Activated CD8-positive, alpha-beta memory T cell treated with anti-CD3 and anti-CD28 coated beads, Interleukin-2, amount 50 U/mL, for 24 hours (primary cell): ENCODE measurements around the gene CNKSR2.

Source experiments
- DNase-seq: peaks from one replicate; pipeline ENCODE4 v3.0.0-alpha.2; 2020; ENCODE audit errors: extremely low read depth

Gene CNKSR2

DNA sequence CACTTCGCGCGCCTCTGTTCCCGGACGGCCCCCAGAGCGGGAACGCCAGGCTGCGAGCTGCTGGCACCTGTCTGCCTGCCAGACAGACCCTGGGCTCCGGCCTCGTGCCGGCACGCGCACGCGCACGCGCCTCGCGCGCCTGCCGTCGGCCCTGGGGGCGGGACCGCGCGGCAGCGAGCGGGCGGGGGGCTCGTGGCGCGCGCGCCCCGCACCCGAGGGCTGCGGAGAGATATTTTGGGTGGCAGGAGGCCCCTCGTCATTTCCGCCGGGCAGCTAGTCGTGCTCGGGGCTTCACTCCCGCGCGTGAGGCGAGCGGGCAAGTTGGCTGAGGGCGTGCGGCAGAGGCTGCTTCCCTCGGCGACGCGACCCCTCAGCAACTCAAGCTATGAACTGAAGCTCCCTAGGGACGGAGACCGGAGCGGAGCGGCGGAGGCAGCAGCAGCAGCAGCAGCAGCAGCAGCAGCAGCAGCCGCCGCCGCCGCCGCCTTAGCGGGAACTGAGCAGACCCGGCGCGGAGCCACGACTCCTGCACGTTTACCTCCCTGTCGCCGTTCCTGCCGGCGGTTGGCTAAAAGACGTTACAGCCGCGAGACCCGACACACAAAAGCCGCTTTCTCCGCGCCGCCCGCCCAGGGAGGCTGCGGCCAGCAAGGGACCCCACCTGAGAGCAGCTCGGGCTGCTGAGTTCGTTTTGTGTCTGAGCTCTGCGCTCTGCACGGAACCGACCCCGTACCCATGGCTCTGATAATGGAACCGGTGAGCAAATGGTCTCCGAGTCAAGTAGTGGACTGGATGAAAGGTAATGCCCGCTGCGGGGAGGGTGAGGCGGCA, at the start of gene CNKSR2:
CNKSR2 (plus strand) TSS at position 256 of the 831 bp plus-strand sequence; CDS start at position 736, 480 bp downstream.
- no peak for DNase-seq

DNA sequence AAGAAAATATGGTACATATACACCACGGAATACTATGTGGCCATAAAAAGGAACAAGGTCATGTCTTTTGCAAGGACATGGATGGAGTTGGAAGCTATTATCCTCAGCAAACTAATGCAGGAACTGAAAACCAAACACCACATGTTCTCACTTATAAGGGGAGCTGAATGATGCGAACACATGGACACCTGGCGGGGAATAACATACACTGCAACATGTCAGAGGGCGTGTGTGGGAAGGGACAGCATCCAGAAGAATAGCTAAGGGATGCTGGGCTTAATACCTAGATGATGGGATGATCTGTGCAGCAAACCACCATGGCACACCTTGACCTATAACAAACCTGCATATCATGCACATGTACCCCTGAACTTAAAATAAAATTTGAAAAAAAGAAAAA, 19.5 kb upstream of the CNKSR2 start:
- no peak for DNase-seq

DNA sequence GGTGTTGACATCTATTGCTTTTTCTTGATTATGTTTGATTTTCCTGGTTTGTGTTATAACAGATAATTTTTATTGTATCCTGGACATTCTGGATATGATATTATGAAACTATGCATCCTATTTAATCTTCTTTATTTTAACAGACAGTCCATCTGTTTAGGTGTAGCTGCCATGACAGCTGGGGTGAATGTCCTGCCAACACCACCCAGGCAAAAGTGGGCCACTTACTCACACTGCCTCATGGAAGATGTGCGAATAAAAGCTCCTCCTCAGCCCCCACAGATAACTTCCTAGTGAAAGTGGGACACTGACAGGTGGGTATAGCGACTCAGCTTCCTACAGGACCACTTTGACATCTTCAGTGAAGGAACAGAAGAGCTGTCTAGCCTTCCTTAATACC, 18.4 kb upstream of the CNKSR2 start:
- no peak for DNase-seq

DNA sequence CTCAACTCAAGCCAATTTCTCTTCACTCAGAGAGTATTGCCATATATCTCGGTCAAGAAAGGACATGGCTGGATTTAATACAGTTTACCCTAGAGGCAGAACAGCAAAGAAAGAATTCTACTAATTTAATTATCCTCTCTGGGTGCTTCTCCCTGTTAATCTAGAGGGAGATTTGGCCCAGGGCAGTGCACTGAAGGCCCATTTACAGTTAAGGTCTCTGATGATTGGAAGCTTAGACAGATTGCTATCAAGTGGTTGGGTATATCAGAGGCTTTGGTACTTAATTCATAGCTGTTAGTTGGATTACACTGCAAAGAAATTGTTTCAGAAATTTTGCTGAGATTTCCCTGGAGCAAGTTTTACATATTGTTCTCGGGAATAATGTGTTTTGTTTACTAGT, 4.6 kb upstream of the CNKSR2 start:
- DNase-seq: no peak

DNA sequence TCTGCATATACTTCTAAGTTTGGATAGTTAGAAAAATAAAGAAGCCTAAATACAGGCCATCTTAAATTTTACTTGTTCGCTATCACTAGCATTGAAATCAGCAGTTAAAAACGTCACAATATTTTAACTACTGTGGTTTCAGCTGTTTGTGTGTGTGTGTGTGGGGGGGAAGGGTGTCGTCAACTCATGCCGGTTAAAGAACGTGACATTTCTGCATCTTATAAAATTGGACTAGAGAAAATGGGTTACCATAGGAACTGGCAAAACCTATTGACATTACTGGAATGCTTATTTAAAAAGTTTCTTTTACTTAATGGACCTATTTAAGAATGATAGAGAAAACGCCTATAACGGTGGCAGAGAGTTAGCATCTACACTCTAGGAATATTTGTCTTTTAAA, 1.2 kb upstream of the CNKSR2 start:
- no peak for DNase-seq

DNA sequence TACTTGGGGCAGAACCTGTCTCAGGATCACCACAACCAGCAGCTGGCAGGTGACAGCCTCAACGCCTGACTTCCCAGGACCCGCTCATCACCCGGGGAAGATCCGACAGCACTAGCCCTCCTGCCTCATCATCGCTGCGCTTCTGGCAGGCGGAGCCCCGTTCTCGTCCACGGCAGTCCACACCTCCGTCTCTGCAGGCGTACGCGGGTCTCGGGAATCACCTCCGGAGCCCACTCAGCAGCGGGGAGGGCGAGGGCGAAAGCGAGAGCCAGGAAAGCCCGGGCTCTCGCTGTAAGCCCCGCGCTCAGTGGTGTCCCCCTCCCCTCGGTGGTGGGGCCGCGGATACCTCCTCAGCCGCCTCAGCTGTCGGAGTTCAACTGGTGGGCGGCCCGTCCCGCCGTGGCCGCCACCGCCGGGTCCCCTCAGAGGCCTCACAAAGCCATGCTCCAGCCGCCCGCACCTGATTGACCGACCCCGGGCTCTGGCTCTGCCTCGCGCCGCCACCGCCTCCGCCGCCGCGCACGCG, 518 bp upstream of the CNKSR2 start:
- no peak for DNase-seq

DNA sequence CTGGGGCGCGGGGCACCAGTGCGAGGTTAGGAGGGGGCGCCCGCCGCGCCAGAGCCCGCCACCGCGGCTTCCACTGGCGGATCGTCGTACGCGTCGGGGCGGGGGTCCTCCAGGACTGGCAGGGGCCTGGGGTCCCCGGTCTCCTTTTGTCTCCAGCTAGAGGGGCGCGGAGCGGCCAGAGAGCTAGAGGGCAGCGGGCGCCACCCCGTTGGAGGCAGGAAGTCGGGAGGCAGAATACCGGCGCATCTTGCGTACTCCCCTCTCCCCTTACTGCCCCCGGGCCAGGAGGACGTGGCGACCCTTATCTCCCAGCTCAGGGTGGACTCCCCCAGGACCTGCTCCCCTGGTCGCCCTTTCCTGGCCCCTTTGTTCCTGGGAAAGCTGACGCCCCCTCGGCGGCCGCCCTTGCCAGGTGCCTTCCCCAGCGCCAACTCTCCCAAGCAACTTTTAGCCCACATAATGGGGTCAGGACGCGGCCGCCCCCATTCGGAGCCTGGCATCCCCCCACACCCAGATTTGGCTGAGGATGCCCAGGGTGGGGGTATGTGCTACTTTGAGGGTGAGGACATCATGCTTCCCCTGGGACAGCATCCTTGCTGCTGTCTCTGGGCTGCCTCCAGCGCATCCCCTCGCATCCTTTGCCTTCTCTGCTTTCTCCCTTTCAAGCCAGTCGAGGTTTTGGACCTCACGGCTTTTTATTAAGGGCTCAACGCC, 933 bp downstream of the CNKSR2 start:
- DNase-seq: no peak

DNA sequence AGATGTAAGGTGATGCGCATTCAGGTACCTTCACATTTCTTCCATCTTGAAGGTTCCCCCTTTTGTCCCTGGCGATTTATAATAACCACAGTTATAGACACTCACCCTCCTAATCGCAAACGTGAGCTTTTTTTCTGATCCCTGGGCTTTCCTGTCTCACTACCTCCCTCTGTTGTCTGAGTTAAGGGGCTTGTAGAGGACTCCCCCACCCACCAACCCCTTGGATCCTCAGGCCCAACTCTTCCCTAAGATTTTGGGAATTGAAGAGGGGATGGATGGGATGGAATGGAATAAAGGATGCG, 1.4 kb downstream of the CNKSR2 start:
- DNase-seq: no peak

DNA sequence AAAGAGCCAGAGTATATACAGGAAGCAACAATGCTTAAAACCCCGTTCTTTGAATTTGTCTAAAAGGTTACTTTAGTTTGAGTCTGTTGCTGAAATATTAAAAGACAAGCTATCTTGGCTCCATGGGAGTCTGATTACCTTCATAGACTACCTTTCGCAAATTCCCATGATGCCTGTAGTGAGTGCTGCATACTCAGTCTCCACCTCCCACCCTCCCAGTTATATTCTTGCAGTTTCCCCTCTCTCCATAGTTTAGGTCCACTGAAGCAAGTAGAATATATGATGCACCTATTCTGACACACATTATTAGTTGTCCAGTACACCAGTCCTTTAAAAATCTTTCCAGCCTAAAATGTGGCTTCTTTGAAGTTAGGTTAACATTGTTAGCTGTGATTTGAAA, 2.4 kb downstream of the CNKSR2 start:
- DNase-seq: no peak

DNA sequence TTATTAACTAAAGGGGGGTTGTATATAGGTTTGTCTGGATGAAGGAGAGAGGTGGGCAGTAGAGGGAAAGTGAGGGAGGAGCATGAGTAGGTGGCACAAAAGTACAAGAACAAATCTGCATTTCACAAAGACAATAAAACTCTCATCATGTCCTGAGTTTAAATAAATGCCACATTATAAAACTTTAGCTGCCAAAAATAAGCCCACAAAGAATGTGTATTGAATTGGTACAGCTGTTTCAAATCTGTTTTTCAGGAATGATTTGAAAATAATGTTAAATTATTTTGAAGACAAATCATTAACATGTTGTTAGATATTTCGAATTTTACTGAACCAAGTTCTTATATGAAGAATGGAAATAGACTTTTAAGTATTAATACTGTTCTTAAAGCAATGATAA, 5.8 kb downstream of the CNKSR2 start:
- no peak for DNase-seq

DNA sequence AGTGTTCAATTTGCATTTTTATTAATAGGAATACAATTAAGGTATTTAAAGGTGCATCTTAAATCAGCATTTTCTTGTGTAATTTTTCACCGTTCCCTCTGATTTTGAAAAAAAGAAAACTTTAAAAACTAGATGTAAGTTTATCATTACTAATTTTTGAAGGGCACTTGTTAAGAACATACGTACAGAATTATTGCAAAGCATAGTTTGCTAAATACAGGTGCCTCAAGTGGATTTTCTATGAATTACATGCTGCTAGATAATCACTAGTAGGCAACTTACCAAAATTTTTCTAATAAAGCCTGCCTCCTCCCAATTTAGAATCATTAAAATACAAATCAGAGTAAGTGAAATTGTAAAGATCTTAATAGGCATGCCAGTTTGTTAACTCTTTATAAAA, 8.5 kb downstream of the CNKSR2 start:
- no peak for DNase-seq

DNA sequence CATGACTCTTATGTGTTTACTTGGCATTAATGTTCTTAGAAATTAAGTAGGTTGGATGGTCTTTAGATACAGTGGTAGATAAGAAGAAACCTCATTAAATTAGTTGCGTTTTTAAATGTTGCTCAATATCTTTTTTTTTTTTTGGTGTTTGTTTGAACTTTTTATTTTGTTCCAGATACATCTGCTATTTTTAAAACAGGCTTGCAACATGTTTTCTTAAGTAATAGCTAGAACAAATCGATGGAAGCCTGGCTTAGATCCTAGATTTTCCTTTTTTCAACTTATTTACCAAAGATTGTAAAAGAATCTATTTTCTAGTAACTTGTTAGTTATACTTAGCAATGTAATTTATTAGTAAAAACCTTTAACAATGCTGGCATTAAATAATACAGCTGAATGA, 9.3 kb downstream of the CNKSR2 start:
- DNase-seq: no peak

DNA sequence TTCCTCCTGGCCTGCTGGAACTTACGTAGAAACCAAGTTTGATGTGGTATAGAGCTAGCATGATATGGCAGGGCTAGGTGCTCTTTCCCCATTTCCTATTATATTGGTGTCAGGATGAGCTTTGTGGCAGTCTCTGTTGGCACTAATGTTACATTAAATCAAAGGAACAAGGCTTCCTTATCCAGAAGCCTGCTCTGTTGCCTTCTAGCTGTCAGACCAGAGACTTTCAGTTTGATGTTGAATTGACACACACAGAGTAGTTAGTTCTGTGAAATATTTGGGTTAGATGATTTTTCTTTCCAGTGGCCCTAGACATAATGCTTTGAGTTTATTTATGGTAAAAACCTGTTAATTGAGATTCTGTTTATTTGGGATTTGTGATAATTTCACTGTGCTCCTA, 10.0 kb downstream of the CNKSR2 start:
- no peak for DNase-seq

DNA sequence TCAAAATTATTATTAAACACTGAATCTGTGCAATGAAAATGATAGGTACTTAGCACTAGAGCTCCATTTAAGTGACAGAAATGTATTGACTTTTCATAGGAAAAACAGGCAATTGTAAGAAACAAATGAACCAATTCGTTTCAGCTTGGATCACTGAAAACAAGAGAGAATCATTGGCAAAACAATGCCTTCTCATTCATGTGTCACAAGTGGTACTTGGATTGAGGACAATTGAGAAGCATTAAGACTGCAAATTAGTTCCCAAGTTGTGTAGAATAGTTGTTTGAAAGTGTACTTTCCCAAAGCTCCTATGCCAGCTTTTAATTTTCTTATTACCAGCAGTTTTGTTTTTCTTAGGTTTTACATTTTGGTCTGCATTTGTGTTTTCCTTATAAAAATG, 20.6 kb downstream of the CNKSR2 start:
- no peak for DNase-seq

DNA sequence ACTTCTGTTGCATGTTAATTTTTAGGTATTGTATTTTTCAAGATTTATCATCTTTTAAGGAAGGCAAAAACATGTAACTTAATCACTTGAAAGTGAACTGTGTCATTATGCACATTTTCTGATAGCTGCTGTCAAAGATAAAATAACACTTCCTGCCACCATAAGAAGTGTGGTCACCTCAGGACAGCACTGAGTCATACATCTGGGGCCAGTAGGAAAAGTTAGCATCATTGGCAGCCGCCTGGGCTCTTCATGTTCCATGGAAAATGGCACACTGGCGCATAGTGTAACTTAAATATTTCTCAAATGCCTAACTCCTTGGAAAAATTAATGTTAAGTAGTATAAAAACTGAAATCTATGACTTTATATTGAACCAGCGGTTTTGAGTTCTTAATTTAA, 24.2 kb downstream of the CNKSR2 start:
- DNase-seq: no peak

DNA sequence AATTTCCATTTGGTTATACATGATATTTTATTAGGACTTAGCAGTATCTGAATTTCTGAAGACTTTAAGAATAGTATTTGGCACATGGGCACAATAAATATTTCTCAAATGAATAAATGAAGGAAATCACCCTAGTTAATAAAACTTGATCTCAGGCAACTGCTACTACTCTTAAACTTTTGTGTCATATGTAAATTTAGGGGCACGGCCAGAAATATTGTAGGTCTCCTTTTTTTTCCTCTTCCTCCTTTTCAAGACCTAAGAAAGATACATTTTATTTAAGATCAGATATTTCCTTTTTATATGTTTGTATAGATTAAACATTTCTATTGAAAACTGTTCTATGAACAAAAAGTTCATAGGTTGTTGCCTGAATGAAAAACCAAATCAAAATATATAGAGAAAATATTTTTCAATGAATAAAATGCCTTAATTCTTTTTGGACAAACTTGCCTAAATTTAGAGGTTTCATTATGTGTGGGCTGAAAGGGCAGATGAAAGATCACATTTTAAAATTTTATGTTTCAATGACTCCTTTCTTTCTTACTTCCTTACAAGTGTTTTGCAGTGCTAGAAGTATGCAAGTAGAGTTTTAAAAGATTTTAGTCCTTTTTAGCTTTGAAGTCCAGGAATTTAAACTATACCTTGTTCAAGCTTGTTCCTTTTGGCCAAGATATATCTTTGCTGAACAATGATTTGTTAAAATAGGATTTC, 26.3 kb downstream of the CNKSR2 start:
- DNase-seq: no peak

DNA sequence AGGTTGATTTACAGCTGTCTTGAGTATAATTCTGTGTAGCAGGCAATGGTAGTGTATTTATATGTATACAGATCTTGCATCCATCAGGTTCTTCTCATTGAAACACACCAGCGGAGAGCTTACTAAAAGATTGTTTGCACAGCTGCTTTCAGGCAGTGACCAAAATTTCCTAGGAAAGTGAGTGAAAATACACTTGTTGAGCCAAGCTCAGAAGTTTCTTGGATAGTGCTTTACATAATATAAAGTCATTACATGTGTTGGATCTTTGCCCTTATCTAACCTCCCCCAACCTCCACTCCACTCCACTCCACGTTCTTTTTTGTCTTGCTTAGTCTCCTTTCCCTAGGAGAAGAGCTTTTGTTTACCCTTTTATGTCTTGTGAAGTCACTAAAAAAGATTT, 34.1 kb downstream of the CNKSR2 start:
- DNase-seq: no peak

DNA sequence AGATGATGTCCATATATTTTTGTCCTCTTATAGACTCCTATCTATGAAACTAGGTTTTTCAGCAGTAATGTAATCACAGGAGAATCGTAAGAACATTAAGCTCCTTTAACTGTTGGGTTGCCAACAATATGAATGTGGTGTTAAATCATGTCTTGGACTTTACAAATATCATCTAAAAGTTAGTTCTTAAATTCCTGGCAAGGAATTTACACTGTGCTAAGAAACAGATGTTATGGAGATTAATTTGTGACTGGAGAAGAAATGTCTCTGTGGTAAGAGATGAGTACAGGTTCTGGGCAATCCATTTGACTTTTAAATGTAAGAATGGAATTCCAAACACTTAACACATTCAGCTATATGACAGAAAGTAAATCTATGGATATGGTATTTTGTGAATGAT, 34.6 kb downstream of the CNKSR2 start:
- no peak for DNase-seq

DNA sequence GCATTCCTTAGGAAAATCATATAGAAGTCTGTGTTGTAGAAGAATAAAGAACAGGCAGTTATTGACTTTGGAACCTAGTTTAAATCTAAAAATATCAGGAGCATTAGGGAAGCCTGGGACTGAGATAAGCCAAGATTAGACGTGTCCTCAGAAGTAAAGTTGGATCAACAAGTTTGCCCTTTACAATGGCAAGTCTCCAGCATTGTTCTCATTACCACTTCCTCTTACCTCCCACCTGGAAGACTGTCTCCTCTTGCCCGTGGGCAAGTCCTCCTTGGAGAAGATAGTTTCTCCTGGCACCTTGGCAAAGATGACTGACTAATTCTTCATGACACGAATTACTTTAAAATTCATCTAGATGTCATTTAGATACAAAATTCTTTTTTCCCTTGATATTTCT, 37.8 kb downstream of the CNKSR2 start:
- no peak for DNase-seq

DNA sequence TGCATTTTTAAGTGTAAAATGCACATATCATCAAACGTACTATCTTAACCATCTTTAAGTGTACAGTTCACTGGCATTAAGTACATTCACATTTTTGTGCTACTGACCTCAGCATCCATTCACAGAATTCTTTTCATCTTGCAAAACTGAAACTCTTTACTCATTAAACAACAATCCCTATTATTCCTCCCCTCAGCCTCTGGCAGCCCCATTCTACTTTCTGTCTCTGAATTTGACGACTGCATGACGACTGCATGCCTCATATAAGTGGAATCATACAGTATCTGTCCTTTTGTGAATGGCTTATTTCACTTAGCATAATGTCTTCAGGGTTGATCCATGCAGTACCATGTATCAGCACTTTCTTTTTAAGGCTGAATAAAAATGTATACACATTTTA, 38.7 kb downstream of the CNKSR2 start:
- DNase-seq: no peak

DNA sequence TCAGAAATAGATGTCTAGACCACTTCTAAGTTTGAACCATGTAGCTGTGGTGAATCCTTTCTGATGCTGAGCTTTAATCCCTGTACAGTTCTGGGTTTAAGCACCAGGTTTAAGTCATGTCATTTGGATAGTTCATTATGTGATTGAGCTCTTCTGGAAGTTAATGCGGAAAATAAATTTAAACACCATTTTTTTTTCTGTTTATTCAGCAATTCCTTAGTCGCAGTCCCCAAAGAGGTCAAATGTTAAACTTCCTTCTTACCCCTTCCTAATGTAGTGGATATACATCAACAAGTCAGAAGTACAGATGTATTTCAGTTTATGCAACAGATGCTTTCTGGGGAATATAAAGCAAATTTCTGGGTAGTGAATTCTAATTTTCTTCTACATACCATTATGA, 52.9 kb downstream of the CNKSR2 start:
- DNase-seq: no peak

DNA sequence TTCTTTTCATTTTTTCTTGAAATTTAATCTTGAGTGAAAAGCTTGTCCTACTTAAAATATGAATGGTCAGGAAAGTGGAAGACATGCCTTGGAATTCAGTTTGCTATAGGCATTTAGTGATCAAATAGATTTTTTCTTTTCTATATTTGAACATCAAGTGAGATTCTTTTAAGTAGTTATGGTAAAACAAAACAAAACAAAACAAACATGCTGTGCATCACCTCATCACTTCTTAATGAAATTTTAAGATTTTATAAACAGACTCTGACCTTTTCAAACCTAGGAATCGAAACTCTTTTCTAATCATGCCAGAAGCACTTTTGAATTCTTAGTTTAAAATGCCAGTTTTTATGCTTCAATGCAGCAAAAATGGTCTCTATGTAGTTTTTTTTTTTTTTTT, 62.8 kb downstream of the CNKSR2 start:
- DNase-seq: no peak

DNA sequence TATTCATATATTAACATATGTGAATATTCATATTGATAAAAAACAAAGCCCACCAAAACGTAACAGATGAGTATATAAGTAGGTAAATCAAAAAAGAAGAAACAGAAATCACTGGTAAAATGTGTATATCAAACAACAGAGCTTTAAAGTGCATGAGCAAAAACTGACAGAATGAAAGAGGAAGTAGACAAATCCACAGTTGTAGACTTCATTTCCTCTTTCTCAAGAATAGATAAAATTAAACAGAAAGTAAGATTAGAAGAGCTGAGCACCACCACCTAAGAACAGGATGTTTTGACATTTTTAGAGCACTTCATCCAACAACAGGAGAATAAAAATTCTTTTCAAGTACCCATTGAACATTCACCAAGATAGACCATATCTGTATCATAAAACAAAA, 64.6 kb downstream of the CNKSR2 start:
- no peak for DNase-seq
